Femur (tissue), 1 donor: ENCODE data around the gene DMAP1.

Experiments
- DNase-seq: peaks from one replicate; pipeline ENCODE4 v3.0.0-alpha.2; 2017

DMAP1 gene

DNA sequence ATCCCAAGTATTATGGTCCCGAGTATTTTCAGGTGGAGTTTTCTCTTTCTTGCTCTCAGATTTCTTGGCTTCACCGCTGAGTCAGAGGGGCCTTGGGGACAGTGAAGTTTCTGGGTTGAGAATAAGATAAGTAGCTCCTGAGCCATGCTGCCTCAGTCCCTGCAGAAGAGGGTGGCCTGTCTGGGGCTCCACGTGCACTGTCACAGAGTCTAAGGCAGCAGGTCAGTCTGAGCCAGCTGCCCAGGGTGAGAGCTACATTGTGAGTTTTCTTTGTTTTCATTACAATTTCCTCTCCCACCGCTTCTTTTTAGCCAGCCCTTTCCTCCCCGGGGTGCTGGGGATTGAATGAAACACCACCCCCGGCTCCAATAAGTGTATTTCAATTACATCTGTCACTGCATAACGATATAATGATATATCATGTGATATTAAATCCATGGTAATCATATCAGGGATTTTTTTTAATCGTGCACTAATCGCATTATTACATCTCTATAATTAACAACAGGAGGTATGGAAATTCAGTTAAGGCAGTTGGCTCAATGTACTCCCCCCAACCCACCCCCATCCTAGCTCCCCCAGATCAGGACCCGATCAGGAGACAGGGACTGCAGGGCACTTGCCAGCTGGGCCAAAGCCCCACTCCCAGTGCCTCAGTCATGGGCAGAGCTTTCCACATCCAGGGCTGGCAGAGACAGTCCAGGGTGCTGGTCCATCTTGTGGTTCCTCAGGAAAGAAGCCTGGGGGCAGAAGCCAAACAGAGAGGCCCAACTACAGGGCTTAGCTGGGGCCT lies 43.7 kb downstream of the DMAP1 start:
- DNase-seq = no peak

DNA sequence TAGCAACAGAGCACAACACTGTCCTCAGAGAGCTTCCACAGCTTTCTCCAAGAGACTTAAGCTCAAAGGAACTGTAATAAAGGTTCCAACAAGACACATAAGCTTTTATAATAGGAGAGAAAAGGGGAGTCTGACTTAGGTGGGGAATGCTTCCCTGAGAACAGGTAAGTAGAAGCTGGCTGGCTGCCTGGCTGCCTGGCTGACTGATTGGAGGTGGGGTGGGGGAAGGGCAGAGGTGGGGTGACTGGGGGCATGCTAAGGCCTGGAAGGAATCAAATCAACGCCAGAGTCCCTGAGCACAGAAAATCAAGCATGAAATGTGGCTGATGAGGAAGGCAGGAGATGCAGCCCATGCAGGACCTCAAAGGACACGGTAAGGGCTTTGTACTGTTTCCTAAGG lies 45.8 kb downstream of the DMAP1 start:
- no peak for DNase-seq

GRCh38 chr1:44260792-44261170 lies 47.5 kb downstream of the DMAP1 start:
- DNase-seq = no peak

DNA sequence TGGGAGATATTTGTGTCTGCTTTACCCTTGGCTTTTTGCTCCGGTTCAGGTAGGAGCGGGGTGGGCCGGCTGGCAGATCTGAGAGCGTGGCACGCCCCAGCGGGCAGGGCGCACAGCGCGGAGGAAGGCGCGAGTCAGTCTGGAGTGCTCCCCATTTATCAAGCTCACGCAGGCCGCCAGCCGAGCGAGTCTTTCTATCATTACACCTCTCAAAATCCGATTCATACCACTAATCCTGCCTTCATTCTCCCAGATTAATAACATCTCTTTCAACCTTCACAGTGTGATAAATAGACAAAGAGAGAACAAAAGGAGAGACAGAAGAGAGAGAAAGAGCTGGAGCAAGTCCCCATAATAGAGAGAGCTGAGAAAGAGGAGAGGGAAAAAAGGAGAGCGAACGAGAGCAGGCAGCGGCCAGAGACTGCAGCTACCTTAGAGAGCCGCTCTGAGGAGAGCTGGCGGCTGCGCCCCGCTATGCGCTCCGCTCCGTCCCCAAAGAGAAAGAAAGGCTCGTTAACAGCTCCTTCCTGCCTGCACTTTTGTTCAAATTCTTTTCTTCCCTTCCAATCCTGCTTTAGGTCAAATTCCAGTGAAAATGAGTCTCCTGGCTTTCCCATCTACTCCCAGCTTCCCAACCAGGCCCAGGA lies 48.0 kb downstream of the DMAP1 start:
- DNase-seq = no peak

DNA sequence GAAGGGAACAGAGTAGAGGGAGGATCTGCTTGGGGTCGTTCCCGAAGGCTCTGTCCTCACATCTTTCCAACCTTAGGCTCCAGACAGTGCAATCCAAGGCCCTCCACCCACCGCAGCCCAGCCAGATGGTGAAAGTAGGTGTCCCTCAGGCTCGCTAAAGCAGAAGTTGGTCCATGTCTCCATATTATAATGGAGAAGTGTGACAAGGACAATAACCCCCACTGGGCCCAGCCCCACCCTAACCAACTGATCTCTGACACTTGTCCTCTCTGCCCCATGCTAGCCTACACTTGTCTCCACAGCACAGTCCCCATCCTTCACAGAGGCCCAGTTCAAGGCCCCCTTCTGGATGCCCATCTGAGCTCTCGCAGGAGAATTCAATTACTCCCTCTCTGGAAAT lies 48.7 kb downstream of the DMAP1 start:
- DNase-seq = no peak

DNA sequence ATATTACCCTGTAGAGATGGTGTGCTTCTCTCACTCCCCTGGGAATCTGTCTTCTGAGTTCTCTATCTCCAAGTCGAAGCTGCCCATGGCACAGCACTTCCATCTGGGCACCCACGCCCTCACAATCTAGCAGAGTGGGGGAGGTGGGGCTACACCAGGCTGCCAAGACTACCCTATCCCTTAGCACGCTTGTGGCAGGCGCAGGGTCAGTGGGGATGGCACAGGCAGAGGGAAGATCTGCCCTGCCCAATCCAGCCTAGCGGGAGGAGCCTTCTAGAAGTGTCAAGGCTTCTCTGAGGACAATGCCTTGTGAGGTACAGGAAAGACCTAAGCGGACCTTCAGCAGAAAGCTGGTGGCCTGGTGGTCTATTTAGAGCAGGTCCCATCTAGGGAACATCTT lies 49.1 kb downstream of the DMAP1 start:
- no peak for DNase-seq

- DNase-seq = no peak
Measured at GRCh38 chr1:44262816-44263567, 49.7 kb downstream of the DMAP1 start.

GRCh38 chr1:44263568-44264450 lies 50.5 kb downstream of the DMAP1 start:
- no peak for DNase-seq

GRCh38 chr1:44264451-44264771 lies 51.1 kb downstream of the DMAP1 start:
- DNase-seq = no peak

DNA sequence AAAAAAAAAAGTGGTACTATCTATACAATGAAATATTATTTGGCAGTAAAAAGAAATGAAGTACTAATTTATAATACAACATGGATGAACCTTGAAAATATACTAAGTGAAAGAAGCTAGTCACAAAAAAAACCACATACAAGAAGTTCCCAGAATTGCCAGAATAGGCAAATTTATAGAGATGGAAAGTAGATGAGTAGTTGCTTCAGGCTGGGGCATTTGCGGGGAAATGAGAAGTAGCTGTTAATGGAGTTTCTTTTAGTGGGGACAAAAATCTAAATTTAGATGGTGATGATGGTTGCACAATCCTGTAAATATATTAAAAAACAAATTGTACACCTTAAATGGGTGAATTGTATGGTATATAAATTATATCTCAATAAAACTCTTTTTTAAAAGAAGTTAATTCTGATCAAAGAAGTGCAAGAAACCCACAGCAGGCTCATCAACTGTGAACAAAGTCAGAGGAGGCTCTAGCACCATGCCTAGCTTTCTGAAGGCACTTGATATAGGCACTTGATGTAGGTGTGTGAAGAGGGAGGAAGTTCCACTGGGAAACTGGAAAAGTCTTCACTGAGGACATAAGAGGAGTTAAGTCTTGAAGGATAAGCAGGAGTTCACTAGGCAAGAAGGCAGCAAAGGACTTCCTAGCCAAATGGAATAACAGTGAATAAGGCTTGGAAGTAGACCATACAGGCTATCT lies 52.5 kb downstream of the DMAP1 start:
- DNase-seq = no peak

DNA sequence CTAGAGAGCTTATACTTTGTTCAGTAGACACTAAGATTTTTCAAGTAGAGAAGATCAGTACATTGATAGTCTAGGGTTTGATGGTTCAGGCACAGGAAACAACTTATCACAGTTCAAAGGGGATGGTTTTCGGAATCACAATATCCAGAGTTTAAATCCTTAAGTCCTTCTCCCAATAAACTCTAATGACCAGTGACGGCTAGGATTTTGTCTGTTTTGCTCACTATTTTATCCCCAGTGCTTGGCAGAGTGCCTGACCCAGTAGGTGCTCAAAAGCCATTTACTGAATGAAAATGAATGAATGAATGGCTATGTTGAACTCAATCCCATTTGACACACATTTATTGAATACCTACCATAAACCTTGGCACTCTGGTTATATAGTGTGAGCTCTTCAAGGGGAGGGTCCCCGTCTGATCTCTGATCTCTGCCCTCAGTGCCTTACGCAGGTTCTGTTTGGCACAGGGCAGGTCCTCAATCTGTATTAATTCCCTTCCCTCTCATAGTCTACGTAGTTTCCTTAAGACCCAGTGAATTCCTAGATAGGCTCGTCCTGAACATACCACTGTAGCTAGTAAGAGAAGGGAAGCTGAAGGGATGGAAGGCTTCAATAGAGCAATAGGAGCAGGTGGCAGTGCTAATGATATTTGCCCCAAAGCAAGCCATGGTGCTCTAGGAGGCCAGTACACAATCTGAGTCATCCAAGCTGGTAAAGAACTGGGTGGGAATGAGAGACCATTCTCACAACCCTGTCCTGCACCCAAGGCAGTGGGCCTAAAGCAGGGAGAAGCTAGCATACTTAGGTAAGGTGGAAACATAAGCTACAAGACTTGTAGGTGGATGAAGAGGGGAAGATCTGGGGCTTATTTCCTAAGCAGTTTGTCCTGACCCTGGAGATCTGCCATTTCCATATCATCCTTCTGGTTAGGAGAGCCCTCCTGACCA lies 53.4 kb downstream of the DMAP1 start:
- DNase-seq = no peak

- DNase-seq = no peak
Measured at GRCh38 chr1:44267438-44267837, 54.2 kb downstream of the DMAP1 start.

GRCh38 chr1:44268054-44268453 lies 54.8 kb downstream of the DMAP1 start:
- DNase-seq = no peak
